Adipocyte (in vitro differentiated cells): ENCODE data around the gene PARVB.

ENCODE experiments used
- DNase-seq: peaks from one replicate; pipeline ENCODE4 v3.0.0-alpha.2; 2015; ENCODE audit warnings: low read depth
- H3K27me3 ChIP-seq: replicated peaks from 2 replicates; pipeline ENCODE4 v1.7.0; 2013; ENCODE audit warnings: mild to moderate bottlenecking, low read length, moderate library complexity; ENCODE audit not compliant: control insufficient read depth, insufficient read depth
- H3K36me3 ChIP-seq: 2 replicates; pipeline ENCODE4 v1.7.0; 2013; ENCODE audit warnings: low read length, mild to moderate bottlenecking, moderate library complexity; ENCODE audit not compliant: control insufficient read depth, insufficient read depth, severe bottlenecking
- H3K4me1 ChIP-seq: 2 replicates; pipeline ENCODE4 v1.7.0; 2013; ENCODE audit warnings: mild to moderate bottlenecking, low read length, moderate library complexity; ENCODE audit not compliant: control insufficient read depth, insufficient read depth
- H3K4me3 ChIP-seq: 2 replicates; pipeline ENCODE4 v1.7.0; 2013; ENCODE audit warnings: mild to moderate bottlenecking, low read length, moderate library complexity
- H3K9ac ChIP-seq: 2 replicates; pipeline ENCODE4 v1.7.0; 2013; ENCODE audit warnings: mild to moderate bottlenecking, low read length, moderate library complexity
- H3K9me3 ChIP-seq: 2 replicates; pipeline ENCODE4 v1.7.0; 2013; ENCODE audit warnings: mild to moderate bottlenecking, low read length, moderate library complexity; ENCODE audit not compliant: control insufficient read depth

PARVB gene

DNA sequence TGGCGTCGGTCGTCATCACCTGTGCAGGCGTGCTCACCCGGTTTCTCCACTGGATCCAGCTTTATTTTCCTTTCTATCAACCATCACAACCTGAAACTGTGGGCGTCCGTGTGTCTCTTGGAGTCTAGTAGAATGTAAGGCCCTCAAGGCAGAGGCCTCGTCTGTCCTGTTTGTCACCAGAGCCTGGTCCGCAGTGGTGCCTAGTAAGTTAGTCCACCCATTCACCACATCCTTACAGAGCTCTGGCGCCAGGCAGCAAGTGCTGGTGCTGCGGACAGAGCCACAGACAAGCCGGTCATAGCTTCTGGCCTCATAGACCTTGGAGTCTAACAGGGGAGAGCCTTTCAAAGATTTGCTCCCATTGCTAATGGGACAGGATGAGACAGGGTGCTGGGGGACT is 92.2 kb downstream of the PARVB start:
- no peak overlapping the region for H3K4me3 ChIP-seq
- no peak overlapping the region for H3K9ac ChIP-seq
- H3K9me3 ChIP-seq, result peaks cover 3% of the 10 kb centered on the region
- no peaks in the 10 kb centered on the region for H3K4me1 ChIP-seq
- no peak for DNase-seq
- no peaks in the 10 kb centered on the region for H3K27me3 ChIP-seq
- peaks cover 18% of the 10 kb centered on the region for H3K36me3 ChIP-seq

DNA sequence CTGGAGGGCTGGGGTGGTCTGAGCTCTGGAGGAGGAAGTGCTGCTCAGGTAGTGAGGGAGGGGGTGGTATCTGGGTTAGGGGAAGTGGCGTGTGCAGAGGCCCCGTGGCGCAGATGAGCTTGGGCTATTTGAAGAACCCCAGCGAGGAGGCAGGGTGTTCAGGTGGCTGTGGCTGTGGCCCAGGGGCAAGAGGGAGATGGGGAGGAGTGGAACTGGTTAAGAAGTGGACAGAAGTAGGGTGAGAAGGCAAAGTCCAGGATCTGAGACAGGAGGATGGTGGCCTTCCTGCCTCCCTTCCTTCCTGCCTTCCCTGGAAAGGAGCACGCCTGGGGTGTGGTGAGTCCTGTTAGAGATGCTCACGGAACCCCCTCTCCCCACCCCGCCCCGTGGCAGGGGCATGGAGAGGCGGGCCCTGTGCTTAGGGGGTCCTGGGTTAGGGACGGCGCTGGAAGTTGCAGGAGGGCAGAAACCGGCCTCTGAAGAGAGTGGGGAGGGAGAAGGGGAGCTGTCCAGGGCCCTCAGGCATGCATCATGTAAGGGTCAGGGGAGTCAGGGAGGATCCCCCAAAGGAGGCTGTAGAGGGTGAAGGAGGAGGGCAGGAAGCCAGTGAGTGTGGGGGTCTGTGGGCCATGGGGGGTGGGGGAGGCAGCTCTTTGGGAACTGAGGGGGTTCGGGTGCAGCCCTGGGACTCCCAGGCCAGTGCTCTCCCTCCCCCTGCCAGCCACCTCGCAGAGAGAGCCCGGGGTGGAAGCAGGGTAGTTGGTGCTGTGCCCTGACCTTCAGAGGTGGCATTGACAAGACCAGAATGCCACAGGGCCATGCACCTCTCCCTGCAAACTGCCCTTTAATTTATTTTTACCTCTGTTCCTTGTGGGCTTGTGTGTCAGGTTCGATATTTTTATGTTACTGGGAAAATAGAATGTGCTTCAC is 92.9 kb downstream of the PARVB start:
- no peak for DNase-seq
- Histone ChIP-seq H3K36me3 (peaks cover 18% of the 10 kb centered on the region), H3K4me3 (no peak overlapping the region), H3K9me3 (peaks cover 10% of the 10 kb centered on the region), H3K4me1 (no peaks in the 10 kb centered on the region), H3K27me3 (no peaks in the 10 kb centered on the region), H3K9ac (no peak overlapping the region)

- no peak overlapping the region for H3K9ac ChIP-seq
- H3K36me3 ChIP-seq, result peaks cover 18% of the 10 kb centered on the region
- no peaks in the 10 kb centered on the region for H3K27me3 ChIP-seq
- H3K4me3 ChIP-seq, result no peak overlapping the region
- peaks cover 11% of the 10 kb centered on the region for H3K9me3 ChIP-seq
- H3K4me1 ChIP-seq, result no peaks in the 10 kb centered on the region
- DNase-seq, result no peak
Measured at GRCh38 chr22:44117746-44118145, 93.6 kb downstream of the PARVB start.

DNA sequence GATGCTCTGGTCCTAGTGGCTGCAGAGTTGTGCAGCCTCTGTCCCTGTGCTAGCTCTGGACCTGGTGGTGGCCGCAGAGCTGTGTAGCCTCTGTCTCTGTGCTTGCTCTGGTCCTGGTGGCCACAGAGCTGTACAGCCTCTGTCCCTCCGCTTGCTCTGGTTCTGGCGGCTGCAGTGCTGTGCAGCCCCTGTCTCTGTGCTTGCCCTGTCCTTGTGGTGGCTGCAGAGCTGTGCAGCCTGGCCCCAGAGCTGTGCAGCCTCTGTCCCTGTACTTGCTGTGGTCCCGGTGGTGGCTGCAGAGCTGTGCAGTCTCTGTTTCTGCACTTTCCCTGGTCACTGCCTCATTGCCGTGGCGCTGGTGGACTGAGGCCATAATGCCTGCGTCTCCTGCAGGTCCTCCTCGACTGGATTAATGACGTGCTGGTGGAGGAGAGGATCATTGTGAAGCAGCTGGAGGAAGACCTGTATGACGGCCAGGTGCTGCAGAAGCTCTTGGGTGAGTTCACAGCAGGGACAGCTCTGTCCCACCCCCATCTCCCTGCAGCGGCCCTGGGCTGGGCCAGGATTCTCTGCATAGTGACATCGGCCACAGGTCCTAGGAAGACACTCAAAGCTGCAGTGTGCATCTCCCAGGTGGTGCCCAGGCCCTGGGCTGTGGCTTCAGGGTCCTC is 94.7 kb downstream of the PARVB start:
- Histone ChIP-seq H3K27me3 (no peaks in the 10 kb centered on the region), H3K36me3 (peaks cover 18% of the 10 kb centered on the region), H3K4me3 (no peak overlapping the region), H3K9me3 (peaks cover 11% of the 10 kb centered on the region), H3K9ac (no peak overlapping the region), H3K4me1 (no peaks in the 10 kb centered on the region)
- DNase-seq, result no peak

DNA sequence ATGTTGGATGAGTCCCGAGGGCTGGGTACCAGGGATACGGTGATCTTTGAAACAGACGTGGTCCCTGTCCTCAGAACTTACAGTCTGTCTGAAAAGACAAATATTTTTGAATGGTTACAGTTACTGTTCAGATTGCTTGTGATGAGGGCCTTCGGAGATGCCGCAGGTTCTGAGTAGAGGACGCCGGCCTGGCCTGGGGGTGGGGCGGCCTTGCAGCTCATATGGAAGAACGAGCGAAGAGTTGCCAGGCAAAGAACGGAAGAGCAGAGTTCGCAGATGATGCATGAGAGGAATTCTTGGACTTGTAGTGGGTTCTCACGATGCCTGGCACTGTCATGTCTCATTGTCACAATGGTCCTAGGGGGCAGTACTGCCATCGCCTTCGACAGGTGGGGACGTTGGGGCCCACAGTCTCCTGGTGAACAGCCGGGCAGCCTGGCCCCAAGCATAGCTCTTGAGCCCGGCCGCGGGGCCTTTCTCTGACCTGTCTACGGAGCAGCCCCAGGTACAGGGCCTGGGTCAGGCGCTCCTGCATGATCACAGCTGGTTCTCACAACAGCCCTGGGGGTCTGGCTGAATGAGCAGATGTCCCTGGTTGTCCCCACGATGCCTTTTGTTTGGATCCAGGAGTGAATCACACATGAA is 95.7 kb downstream of the PARVB start:
- no peak overlapping the region for H3K4me3 ChIP-seq
- peaks cover 11% of the 10 kb centered on the region for H3K9me3 ChIP-seq
- H3K27me3 ChIP-seq, result no peaks in the 10 kb centered on the region
- no peaks in the 10 kb centered on the region for H3K4me1 ChIP-seq
- no peak for DNase-seq
- no peak overlapping the region for H3K9ac ChIP-seq
- H3K36me3 ChIP-seq, result peaks cover 18% of the 10 kb centered on the region

GRCh38 chr22:44120314-44120704 is 96.2 kb downstream of the PARVB start:
- no peak for DNase-seq
- Histone ChIP-seq H3K36me3 (peaks cover 18% of the 10 kb centered on the region), H3K9ac (no peak overlapping the region), H3K9me3 (peaks cover 11% of the 10 kb centered on the region), H3K4me1 (no peaks in the 10 kb centered on the region), H3K4me3 (no peak overlapping the region), H3K27me3 (no peaks in the 10 kb centered on the region)

DNA sequence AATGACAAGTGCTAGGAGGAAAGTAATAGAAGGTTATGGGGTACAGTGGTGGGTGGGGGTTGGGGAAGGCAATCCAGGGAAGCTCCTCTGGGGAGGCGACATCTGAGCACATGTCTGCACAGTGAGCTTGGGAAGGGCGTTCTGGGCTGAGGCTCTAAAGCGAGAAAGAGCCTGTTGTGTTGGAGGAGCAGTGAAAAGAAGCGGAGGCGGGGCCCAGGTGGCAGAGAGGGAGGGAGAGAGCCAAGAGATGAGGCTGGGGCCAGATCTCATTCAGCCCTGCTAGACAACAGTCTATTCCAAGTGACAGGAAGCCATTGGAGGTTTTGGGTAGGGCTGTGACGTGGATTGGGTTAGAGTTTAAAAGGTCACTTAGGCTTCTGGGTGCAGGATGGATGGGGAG is 101.3 kb downstream of the PARVB start:
- H3K9ac ChIP-seq, result no peak overlapping the region
- H3K4me1 ChIP-seq, result no peaks in the 10 kb centered on the region
- peaks cover 20% of the 10 kb centered on the region for H3K9me3 ChIP-seq
- H3K4me3 ChIP-seq, result no peak overlapping the region
- no peaks in the 10 kb centered on the region for H3K27me3 ChIP-seq
- no peak for DNase-seq
- H3K36me3 ChIP-seq, result peaks cover 8% of the 10 kb centered on the region

- Histone ChIP-seq H3K9me3 (peaks cover 12% of the 10 kb centered on the region), H3K27me3 (no peaks in the 10 kb centered on the region), H3K4me1 (no peaks in the 10 kb centered on the region), H3K4me3 (no peak overlapping the region), H3K36me3 (peaks cover 14% of the 10 kb centered on the region), H3K9ac (no peak overlapping the region)
- DNase-seq, result no peak
Measured at GRCh38 chr22:44126807-44127206, 102.7 kb downstream of the PARVB start.

GRCh38 chr22:44127356-44127755 is 103.3 kb downstream of the PARVB start:
- Histone ChIP-seq H3K4me1 (no peaks in the 10 kb centered on the region), H3K9me3 (peaks cover 9% of the 10 kb centered on the region), H3K27me3 (no peaks in the 10 kb centered on the region)

GRCh38 chr22:44128958-44129618 is 105.0 kb downstream of the PARVB start:
- Histone ChIP-seq H3K27me3 (no peaks in the 10 kb centered on the region), H3K9ac (no peak overlapping the region), H3K9me3 (peaks cover 9% of the 10 kb centered on the region), H3K4me3 (no peak overlapping the region), H3K36me3 (peaks cover 31% of the 10 kb centered on the region), H3K4me1 (no peaks in the 10 kb centered on the region)
- DNase-seq, result no peak

More at GRCh38 chr22:44127356-44127755, 103.3 kb downstream of the PARVB start:
- DNase-seq, result no peak
- Histone ChIP-seq H3K36me3 (peaks cover 20% of the 10 kb centered on the region), H3K9ac (no peak overlapping the region), H3K4me3 (no peak overlapping the region)

- H3K36me3 ChIP-seq, result peaks cover 31% of the 10 kb centered on the region
- no peaks in the 10 kb centered on the region for H3K27me3 ChIP-seq
- no peak overlapping the region for H3K4me3 ChIP-seq
- peaks cover 9% of the 10 kb centered on the region for H3K9me3 ChIP-seq
- no peak for DNase-seq
- no peaks in the 10 kb centered on the region for H3K4me1 ChIP-seq
- no peak overlapping the region for H3K9ac ChIP-seq
Measured at GRCh38 chr22:44129619-44129976, 105.5 kb downstream of the PARVB start.
